GM12878 (cell line): Measurements from ENCODE around the gene LUZP2.

Experiments used
- MYC ChIP-seq: IDR thresholded peaks from 2 replicates; pipeline ENCODE4 v1.6.1; 2011; ENCODE audit warnings: mild to moderate bottlenecking, low read length, moderate library complexity, inconsistent platforms; ENCODE audit not compliant: insufficient read depth, insufficient replicate concordance, insufficient read length, severe bottlenecking
- POLR2AphosphoS5 ChIP-seq: IDR thresholded peaks from 2 replicates; pipeline ENCODE4 v1.6.1; 2011; ENCODE audit warnings: mild to moderate bottlenecking, low read length, inconsistent platforms
- RBBP5 ChIP-seq: fragments of 200-600 bp; sonication (generic); conservative IDR thresholded peaks from 2 replicates; pipeline ENCODE4 v1.6.1; 2016
- SREBF2 ChIP-seq: IDR thresholded peaks from 2 replicates; pipeline ENCODE4 v1.6.1; 2012; ENCODE audit warnings: mild to moderate bottlenecking, low read length
- TCF12 ChIP-seq: IDR thresholded peaks from 2 replicates; pipeline ENCODE4 v1.6.1; 2011; ENCODE audit warnings: low read depth, mild to moderate bottlenecking, low read length
- TF ChIP-seq, protein P1 (sequence below), 3 experiments: IDR thresholded peaks in 2 of 3; conservative IDR thresholded peaks in 1 of 3; 2 replicates each; pipeline ENCODE4 v1.5.1; 2011; ENCODE audit warnings: low read depth in 3 of 3, low read length in 3 of 3, mild to moderate bottlenecking in 3 of 3, control low read depth in 2 of 3, moderate library complexity in 2 of 3, inconsistent platforms in 1 of 3, mixed read lengths in 1 of 3; ENCODE audit not compliant: control insufficient read depth in 2 of 3, insufficient read depth in 1 of 3; ENCODE audit errors: extremely low read depth in 1 of 3

GRCh38 chr11:24949406-24949805 is 452.6 kb downstream of the LUZP2 start:
- TF ChIP-seq POLR2AphosphoS5, result no peak
- no peak for TF ChIP-seq TCF12
- TF ChIP-seq, protein P1, sequence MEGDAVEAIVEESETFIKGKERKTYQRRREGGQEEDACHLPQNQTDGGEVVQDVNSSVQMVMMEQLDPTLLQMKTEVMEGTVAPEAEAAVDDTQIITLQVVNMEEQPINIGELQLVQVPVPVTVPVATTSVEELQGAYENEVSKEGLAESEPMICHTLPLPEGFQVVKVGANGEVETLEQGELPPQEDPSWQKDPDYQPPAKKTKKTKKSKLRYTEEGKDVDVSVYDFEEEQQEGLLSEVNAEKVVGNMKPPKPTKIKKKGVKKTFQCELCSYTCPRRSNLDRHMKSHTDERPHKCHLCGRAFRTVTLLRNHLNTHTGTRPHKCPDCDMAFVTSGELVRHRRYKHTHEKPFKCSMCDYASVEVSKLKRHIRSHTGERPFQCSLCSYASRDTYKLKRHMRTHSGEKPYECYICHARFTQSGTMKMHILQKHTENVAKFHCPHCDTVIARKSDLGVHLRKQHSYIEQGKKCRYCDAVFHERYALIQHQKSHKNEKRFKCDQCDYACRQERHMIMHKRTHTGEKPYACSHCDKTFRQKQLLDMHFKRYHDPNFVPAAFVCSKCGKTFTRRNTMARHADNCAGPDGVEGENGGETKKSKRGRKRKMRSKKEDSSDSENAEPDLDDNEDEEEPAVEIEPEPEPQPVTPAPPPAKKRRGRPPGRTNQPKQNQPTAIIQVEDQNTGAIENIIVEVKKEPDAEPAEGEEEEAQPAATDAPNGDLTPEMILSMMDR (IDR thresholded peaks at IDR 0.05 in 2 of 3, conservative IDR thresholded peaks at IDR 0.05 in 1 of 3; ENCODE audit: control insufficient read depth in 2 of 3, extremely low read depth in 1 of 3, insufficient read depth in 1 of 3, low read depth in 3 of 3, low read length in 3 of 3), result no peak
- no peak for TF ChIP-seq SREBF2
- no peak for TF ChIP-seq RBBP5
- TF ChIP-seq MYC, result no peak
